PC-9 (cell line): ENCODE results near the gene LEKR1. TPM values are rescaled to one million over a fixed set of nuclear protein-coding genes. Genes with fewer than 3 reads are reported as not detected.

Experiments
- BruUV-seq: library from RNA; stranded (reverse); fragments of 400-500 nt; replicated peaks from 2 replicates; lab custom pipeline; 2021; lab: Mats Ljungman, UMichigan
- CTCF ChIA-PET: fragments of 300-600 bp; sonication (Branson Sonifier 250); formaldehyde crosslinking; loops from one replicate; lab custom pipeline; 2022; ENCODE audit warnings: antibody characterized with exemption; lab: Charles Lee
- POLR2A ChIA-PET: fragments of 300-600 bp; sonication (Branson Sonifier 250); formaldehyde crosslinking; loops from one replicate; lab custom pipeline; 2022; ENCODE audit warnings: antibody characterized with exemption; ENCODE audit not compliant: unreplicated experiment; lab: Charles Lee
- DNase-seq, 2 experiments: peaks; one replicate each; pipeline versions ENCODE4 v3.0.0 to v3.0.0-alpha.2; 2015 to 2022; ENCODE audit warnings: mixed read lengths in 1 of 2
- H2AFZ ChIP-seq: fragments of 200-600 bp; sonication (generic); 2 replicates; pipeline ENCODE4 v1.8.1; 2017; ENCODE audit warnings: antibody characterized with exemption
- H3F3A ChIP-seq: fragments of 200-600 bp; sonication (generic); 2 replicates; pipeline ENCODE4 v1.8.1; 2017; ENCODE audit warnings: antibody characterized with exemption, mild to moderate bottlenecking, low read depth; ENCODE audit not compliant: insufficient read depth
- H3K27ac ChIP-seq: fragments of 200-600 bp; sonication (generic); 2 replicates; pipeline ENCODE4 v1.6.1; 2016; ENCODE audit warnings: mixed run types
- H3K27me3 ChIP-seq: fragments of 200-600 bp; sonication (generic); 2 replicates; pipeline ENCODE4 v1.6.1; 2016; ENCODE audit warnings: low read depth, mixed run types; ENCODE audit not compliant: insufficient read depth
- H3K36me3 ChIP-seq: fragments of 200-600 bp; sonication (generic); 2 replicates; pipeline ENCODE4 v1.6.1; 2016; ENCODE audit warnings: low read depth, mixed run types
- H3K4me1 ChIP-seq: fragments of 200-600 bp; sonication (generic); replicated peaks from 2 replicates; pipeline ENCODE4 v1.6.1; 2016; ENCODE audit warnings: mixed run types; ENCODE audit not compliant: insufficient read depth
- H3K4me2 ChIP-seq: fragments of 200-600 bp; sonication (generic); 2 replicates; pipeline ENCODE4 v1.6.1; 2017; ENCODE audit warnings: mixed run types
- H3K4me3 ChIP-seq: fragments of 200-600 bp; sonication (generic); 2 replicates; pipeline ENCODE4 v1.6.1; 2016; ENCODE audit warnings: mixed run types
- H3K79me2 ChIP-seq: fragments of 200-600 bp; sonication (generic); 2 replicates; pipeline ENCODE4 v1.6.1; 2017; ENCODE audit warnings: low read depth, mixed run types
- H3K9me2 ChIP-seq: fragments of 200-600 bp; sonication (generic); 2 replicates; pipeline ENCODE4 v1.8.1; 2017; ENCODE audit warnings: mild to moderate bottlenecking; ENCODE audit not compliant: insufficient read depth
- H3K9me3 ChIP-seq: fragments of 200-600 bp; sonication (generic); 2 replicates; pipeline ENCODE4 v1.8.1; 2016; ENCODE audit warnings: low read depth; ENCODE audit not compliant: insufficient read depth
- H4K20me1 ChIP-seq: fragments of 200-600 bp; sonication (generic); 2 replicates; pipeline ENCODE4 v1.8.1; 2017; ENCODE audit not compliant: insufficient read depth
- CTCF ChIP-seq: fragments of 200-600 bp; sonication (generic); conservative IDR thresholded peaks from 2 replicates; pipeline ENCODE4 v1.6.1; 2017; ENCODE audit warnings: mixed run types, antibody characterized with exemption, mild to moderate bottlenecking, moderate library complexity
- EZH2 ChIP-seq: fragments of 200-600 bp; sonication (generic); IDR thresholded peaks from 2 replicates; pipeline ENCODE4 v1.8.0; 2017; ENCODE audit warnings: antibody characterized with exemption, low read depth
- intact Hi-C: fragments of 100-400 bp; cut with micrococcal nuclease; formaldehyde crosslinking; loops from one replicate; pipeline ENCODE4 v1.10.0; 2022; ENCODE audit not compliant: unreplicated experiment
- total RNA-seq: library from RNA; stranded (reverse); gene quantifications from 2 replicates; pipeline ENCODE4 v1.2.3, GENCODE V29; 2021

Gene LEKR1
- total RNA-seq, 1 experiment from 2014 or later = 3.9 TPM

- BruUV-seq = no TSS peak
- H2AFZ ChIP-seq = no peak overlapping the region
- DNase-seq = no peak
- H3K4me3 ChIP-seq = no peak overlapping the region
- ChIA-PET CTCF (no interaction called here), POLR2A (no interaction called here)
- no peaks in the 10 kb centered on the region for H3K36me3 ChIP-seq
- H3K27ac ChIP-seq = no peak overlapping the region
- peaks cover 7% of the 10 kb centered on the region; the same call in 1 of the 2 replicates for H3F3A ChIP-seq
- no peaks in the 10 kb centered on the region; the same call in 1 of the 2 replicates for H3K9me2 ChIP-seq
- peaks cover 11% of the 10 kb centered on the region for H3K4me1 ChIP-seq
- no peaks in the 10 kb centered on the region for H4K20me1 ChIP-seq
- intact Hi-C loops = no loop called here
- H3K4me2 ChIP-seq = no peak overlapping the region
- TF ChIP-seq CTCF (no peak), EZH2 (no peak)
- no peaks in the 10 kb centered on the region for H3K27me3 ChIP-seq
- H3K79me2 ChIP-seq = peaks cover 12% of the 10 kb centered on the region
- H3K9me3 ChIP-seq = peaks cover 4% of the 10 kb centered on the region; the same call in 1 of the 2 replicates
Observed at GRCh38 chr3:156806698-156807097, 19.5 kb upstream of the LEKR1 start.

- Histone ChIP-seq H3K79me2 (peaks cover 20% of the 10 kb centered on the region), H3F3A (peaks cover 20% of the 10 kb centered on the region), H3K4me1 (peaks cover 24% of the 10 kb centered on the region), H3K9me3 (peaks cover 4% of the 10 kb centered on the region; the same call in 1 of the 2 replicates), H3K4me3 (no peak overlapping the region), H3K4me2 (no peak overlapping the region), H3K27ac (no peak overlapping the region), H3K36me3 (no peaks in the 10 kb centered on the region), H4K20me1 (no peaks in the 10 kb centered on the region), H2AFZ (no peak overlapping the region), H3K9me2 (no peaks in the 10 kb centered on the region; the same call in 1 of the 2 replicates), H3K27me3 (no peaks in the 10 kb centered on the region)
- POLR2A ChIA-PET = interaction anchor here (0.5 kb wide), 2 partner anchors 121 to 254 kb away, joined by 4 to 7 read pairs; no protein-coding TSS in a partner anchor
- CTCF ChIA-PET = no interaction called here
- intact Hi-C loops = no loop called here
- no TSS peak for BruUV-seq
- no peak for DNase-seq
- TF ChIP-seq CTCF (no peak), EZH2 (no peak)
Observed at GRCh38 chr3:156808025-156808424, 18.1 kb upstream of the LEKR1 start.

GRCh38 chr3:156811089-156811862 is 14.9 kb upstream of the LEKR1 start:
- H3K9me3 ChIP-seq = no peaks in the 10 kb centered on the region
- no TSS peak for BruUV-seq
- no peaks in the 10 kb centered on the region for H3K36me3 ChIP-seq
- no peaks in the 10 kb centered on the region for H4K20me1 ChIP-seq
- no peak overlapping the region for H3K4me3 ChIP-seq
- H3K79me2 ChIP-seq = peaks cover 41% of the 10 kb centered on the region
- H3K27ac ChIP-seq = peak overlapping the region; percentile 76
- H3F3A ChIP-seq = peaks cover 32% of the 10 kb centered on the region
- no peaks in the 10 kb centered on the region for H3K27me3 ChIP-seq
- no peaks in the 10 kb centered on the region for H3K9me2 ChIP-seq
- intact Hi-C loops = loop anchor here (5.0 kb wide), 1 partner anchor 274 kb away; no protein-coding TSS in a partner anchor
- peaks cover 52% of the 10 kb centered on the region for H3K4me1 ChIP-seq
- TF ChIP-seq EZH2 = no peak
- no peak for TF ChIP-seq CTCF
- peak overlapping the region; percentile 59 for H3K4me2 ChIP-seq
- CTCF ChIA-PET = no interaction called here
- POLR2A ChIA-PET = interaction anchor here (0.6 kb wide), 1 partner anchor 1949 kb away, joined by 3 read pairs; no protein-coding TSS in a partner anchor
- no peak overlapping the region for H2AFZ ChIP-seq
- no peak for DNase-seq
